DOHH2 (cell line): Measurements from ENCODE around the gene ABCA5.

Experiments
- H3F3A ChIP-seq: fragments of 200-600 bp; sonication (generic), shearing (Covaris generic); 2 replicates; pipeline ENCODE4 v1.6.0; 2016; ENCODE audit warnings: antibody characterized with exemption, mild to moderate bottlenecking; ENCODE audit not compliant: control insufficient read depth, insufficient read depth
- H3K27ac ChIP-seq: fragments of 200-600 bp; sonication (generic); 2 replicates; pipeline ENCODE4 v1.5.1; 2014; ENCODE audit warnings: low read depth, mild to moderate bottlenecking, low read length, moderate library complexity
- H3K27me3 ChIP-seq: fragments of 200-600 bp; sonication (generic); 2 replicates; pipeline ENCODE4 v1.6.1; 2014; ENCODE audit warnings: mild to moderate bottlenecking, low read length, mixed read lengths; ENCODE audit not compliant: control insufficient read depth
- H3K36me3 ChIP-seq: fragments of 200-600 bp; sonication (generic); 2 replicates; pipeline ENCODE4 v1.6.1; 2014; ENCODE audit warnings: mild to moderate bottlenecking, low read length, moderate library complexity, mixed read lengths; ENCODE audit not compliant: control insufficient read depth
- H3K4me1 ChIP-seq: fragments of 200-600 bp; sonication (generic); 2 replicates; pipeline ENCODE4 v1.6.1; 2014; ENCODE audit warnings: mild to moderate bottlenecking, low read length, mixed read lengths; ENCODE audit not compliant: control insufficient read depth
- H3K4me2 ChIP-seq: fragments of 200-600 bp; sonication (generic); 2 replicates; pipeline ENCODE4 v1.6.0; 2014; ENCODE audit warnings: mild to moderate bottlenecking, low read length, moderate library complexity
- H3K4me3 ChIP-seq: fragments of 200-600 bp; sonication (generic); 2 replicates; pipeline ENCODE4 v1.5.1; 2014; ENCODE audit warnings: mild to moderate bottlenecking, low read length, mixed read lengths
- H3K79me2 ChIP-seq: fragments of 200-600 bp; sonication (generic); 2 replicates; pipeline ENCODE4 v1.6.1; 2014; ENCODE audit warnings: mild to moderate bottlenecking, low read length, mixed read lengths; ENCODE audit not compliant: control insufficient read depth
- H3K9me2 ChIP-seq: fragments of 200-600 bp; sonication (generic); replicated peaks from 2 replicates; pipeline ENCODE4 v1.6.1; 2014; ENCODE audit warnings: mild to moderate bottlenecking, low read length, mixed read lengths; ENCODE audit not compliant: control insufficient read depth
- H3K9me3 ChIP-seq: fragments of 200-600 bp; sonication (generic); 2 replicates; pipeline ENCODE4 v1.6.1; 2014; ENCODE audit warnings: antibody characterized with exemption, low read length, mixed read lengths; ENCODE audit not compliant: control insufficient read depth, insufficient read depth
- H4K20me1 ChIP-seq: fragments of 200-600 bp; sonication (generic); 2 replicates; pipeline ENCODE4 v1.6.0; 2014; ENCODE audit warnings: low read depth, mild to moderate bottlenecking, antibody characterized with exemption, low read length, moderate library complexity; ENCODE audit not compliant: control insufficient read depth, insufficient read depth
- EZH2phosphoT487 ChIP-seq: fragments of 200-600 bp; sonication (generic); IDR thresholded peaks from 2 replicates; pipeline ENCODE4 v1.6.1; 2017; ENCODE audit warnings: borderline replicate concordance, mild to moderate bottlenecking, antibody characterized with exemption, low read length, moderate library complexity, mixed read lengths
- TF ChIP-seq, protein P1 (sequence below): fragments of 200-600 bp; sonication (generic); IDR thresholded peaks from one replicate; pipeline ENCODE4 v1.5.1; 2014; ENCODE audit warnings: antibody characterized with exemption, mild to moderate bottlenecking, low read depth, low read length; ENCODE audit not compliant: poor library complexity, severe bottlenecking

ABCA5 gene

DNA sequence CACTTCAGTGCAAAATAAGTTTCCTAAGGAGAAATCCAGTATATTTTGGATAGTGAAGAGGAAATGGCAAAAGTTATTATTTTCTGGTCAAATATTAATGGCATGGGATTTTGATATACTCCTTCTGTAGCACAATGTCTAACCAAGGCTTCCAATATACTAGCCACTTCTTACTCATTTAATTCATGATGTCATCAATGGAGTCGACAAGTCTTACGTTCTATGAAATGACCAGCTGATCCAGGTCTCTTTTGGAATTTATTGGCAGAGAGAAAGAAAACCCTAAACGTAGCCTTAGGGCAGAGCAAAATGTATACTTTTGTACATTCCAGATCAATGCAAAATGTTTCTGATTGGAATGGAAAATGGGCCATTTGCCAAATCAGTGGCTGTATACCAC is 90.0 kb downstream of the ABCA5 start:
- no peaks in the 10 kb centered on the region for H4K20me1 ChIP-seq
- no peak overlapping the region for H3K4me3 ChIP-seq
- H3K79me2 ChIP-seq, result no peaks in the 10 kb centered on the region
- H3K36me3 ChIP-seq, result no peaks in the 10 kb centered on the region
- H3K4me2 ChIP-seq, result no peak overlapping the region
- H3F3A ChIP-seq, result no peaks in the 10 kb centered on the region
- 0 out of 2 replicates have a peak, but pooled peaks cover 2% of the 10 kb centered on the region for H3K27me3 ChIP-seq
- no peak overlapping the region for H3K27ac ChIP-seq
- H3K9me2 ChIP-seq, result no peaks in the 10 kb centered on the region
- H3K9me3 ChIP-seq, result no peaks in the 10 kb centered on the region
- TF ChIP-seq, protein P1, sequence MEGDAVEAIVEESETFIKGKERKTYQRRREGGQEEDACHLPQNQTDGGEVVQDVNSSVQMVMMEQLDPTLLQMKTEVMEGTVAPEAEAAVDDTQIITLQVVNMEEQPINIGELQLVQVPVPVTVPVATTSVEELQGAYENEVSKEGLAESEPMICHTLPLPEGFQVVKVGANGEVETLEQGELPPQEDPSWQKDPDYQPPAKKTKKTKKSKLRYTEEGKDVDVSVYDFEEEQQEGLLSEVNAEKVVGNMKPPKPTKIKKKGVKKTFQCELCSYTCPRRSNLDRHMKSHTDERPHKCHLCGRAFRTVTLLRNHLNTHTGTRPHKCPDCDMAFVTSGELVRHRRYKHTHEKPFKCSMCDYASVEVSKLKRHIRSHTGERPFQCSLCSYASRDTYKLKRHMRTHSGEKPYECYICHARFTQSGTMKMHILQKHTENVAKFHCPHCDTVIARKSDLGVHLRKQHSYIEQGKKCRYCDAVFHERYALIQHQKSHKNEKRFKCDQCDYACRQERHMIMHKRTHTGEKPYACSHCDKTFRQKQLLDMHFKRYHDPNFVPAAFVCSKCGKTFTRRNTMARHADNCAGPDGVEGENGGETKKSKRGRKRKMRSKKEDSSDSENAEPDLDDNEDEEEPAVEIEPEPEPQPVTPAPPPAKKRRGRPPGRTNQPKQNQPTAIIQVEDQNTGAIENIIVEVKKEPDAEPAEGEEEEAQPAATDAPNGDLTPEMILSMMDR, result no peak
- no peak for TF ChIP-seq EZH2phosphoT487
- no peaks in the 10 kb centered on the region for H3K4me1 ChIP-seq

DNA sequence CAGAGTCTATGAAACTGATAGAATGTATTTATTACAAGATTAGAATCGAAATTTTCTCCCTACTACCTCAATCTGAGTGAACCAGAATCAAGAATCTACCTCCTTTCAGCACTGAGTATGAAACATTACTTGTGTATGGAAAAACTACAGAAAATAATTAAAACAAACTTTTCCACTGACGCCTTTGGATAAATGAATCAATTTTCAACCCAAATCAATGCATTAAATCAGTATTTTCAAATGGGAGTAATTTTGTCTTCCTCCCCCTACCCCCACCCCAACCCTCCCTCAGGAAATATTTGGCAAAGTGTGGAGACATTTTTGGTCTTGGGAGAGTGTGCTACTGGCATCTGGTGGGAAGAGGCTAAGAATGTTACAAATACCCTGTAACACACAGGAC is 90.5 kb downstream of the ABCA5 start:
- 0 out of 2 replicates have a peak, but pooled peaks cover 2% of the 10 kb centered on the region for H3K27me3 ChIP-seq
- no peaks in the 10 kb centered on the region for H3K79me2 ChIP-seq
- no peaks in the 10 kb centered on the region for H3K9me3 ChIP-seq
- H3F3A ChIP-seq, result no peaks in the 10 kb centered on the region
- no peak overlapping the region for H3K27ac ChIP-seq
- no peak overlapping the region for H3K4me3 ChIP-seq
- H3K4me2 ChIP-seq, result no peak overlapping the region
- H3K9me2 ChIP-seq, result no peaks in the 10 kb centered on the region
- H4K20me1 ChIP-seq, result no peaks in the 10 kb centered on the region
- no peaks in the 10 kb centered on the region for H3K36me3 ChIP-seq
- H3K4me1 ChIP-seq, result no peaks in the 10 kb centered on the region
- TF ChIP-seq EZH2phosphoT487, result no peak
- TF ChIP-seq, protein P1, result no peak

DNA sequence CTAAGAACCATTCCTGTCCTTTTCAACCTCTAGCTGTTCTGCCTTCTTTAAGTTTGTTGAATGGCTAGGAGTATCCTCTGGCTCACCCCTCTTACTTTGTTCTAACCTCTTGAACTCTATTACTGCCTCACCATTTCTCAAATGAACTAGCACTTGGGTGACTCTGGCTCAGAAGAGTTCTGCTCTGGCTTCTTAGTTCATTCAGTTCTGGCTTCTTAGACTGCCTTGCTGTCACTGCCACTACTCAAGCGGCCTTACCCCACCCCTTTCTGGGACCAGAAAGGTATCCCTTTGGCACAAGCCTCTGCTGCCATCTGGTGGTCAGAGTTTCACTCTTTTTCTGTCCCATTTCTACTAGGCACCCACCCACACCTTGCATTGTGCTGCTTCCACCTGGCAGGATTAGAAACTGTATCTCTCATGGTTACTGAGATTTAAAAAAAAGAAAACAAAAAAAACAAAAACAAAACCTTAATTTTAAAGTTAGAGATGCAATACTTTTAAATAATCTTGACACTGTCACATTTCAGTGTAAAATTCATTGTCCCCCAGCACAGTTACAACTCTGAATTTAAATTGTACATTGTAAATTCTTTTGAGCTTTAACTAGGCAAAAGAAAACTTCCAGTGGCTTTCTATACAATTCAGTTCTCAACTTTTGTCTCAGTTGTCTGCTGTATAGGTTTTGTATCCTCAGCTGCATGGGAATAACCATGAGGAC is 91.4 kb downstream of the ABCA5 start:
- TF ChIP-seq, protein P1, result peak; percentile 78
- TF ChIP-seq EZH2phosphoT487, result no peak
- Histone ChIP-seq H3K27me3 (0 out of 2 replicates have a peak, but pooled peaks cover 2% of the 10 kb centered on the region), H4K20me1 (no peaks in the 10 kb centered on the region), H3F3A (no peaks in the 10 kb centered on the region), H3K4me2 (no peak overlapping the region), H3K4me1 (no peaks in the 10 kb centered on the region), H3K36me3 (no peaks in the 10 kb centered on the region), H3K79me2 (no peaks in the 10 kb centered on the region), H3K27ac (no peak overlapping the region), H3K9me2 (no peaks in the 10 kb centered on the region), H3K4me3 (no peak overlapping the region), H3K9me3 (no peaks in the 10 kb centered on the region)
